Activated B cell treated with CpG ODN at 0.5 μM for 24 hours (primary cell): ENCODE data around the gene TLL2. TPM values are rescaled to one million over a fixed set of nuclear protein-coding genes. Genes with fewer than 3 reads are reported as not detected.

Source experiments
- ATAC-seq: fragments of 200-7000 bp; cut with Tn5 transposase; one replicate; pipeline ENCODE4 v1.10.0; 2021; ENCODE audit warnings: low read depth, mild to moderate bottlenecking, moderate library complexity
- CTCF ChIA-PET: fragments of 350-600 bp; sonication (Branson Sonifier 250); formaldehyde crosslinking; loops from one replicate; lab custom pipeline; 2021; ENCODE audit warnings: antibody characterized with exemption; lab: Charles Lee
- POLR2A ChIA-PET: fragments of 350-600 bp; sonication (Branson Sonifier 250); formaldehyde crosslinking; loops from one replicate; lab custom pipeline; 2021; ENCODE audit warnings: antibody characterized with exemption; lab: Charles Lee
- DNase-seq: peaks from one replicate; pipeline ENCODE4 v3.0.0; 2022
- H3K27ac Mint-ChIP-seq: one replicate; pipeline ENCODE4 v1.8.0; 2020; ENCODE audit warnings: mixed read lengths
- H3K27me3 Mint-ChIP-seq: one replicate; pipeline ENCODE4 v1.8.0; 2021; ENCODE audit warnings: mixed read lengths
- H3K36me3 Mint-ChIP-seq: one replicate; pipeline ENCODE4 v1.8.0; 2021; ENCODE audit warnings: low read depth, mixed read lengths
- H3K4me1 Mint-ChIP-seq: one replicate; pipeline ENCODE4 v1.8.0; 2021; ENCODE audit warnings: mixed read lengths
- H3K4me3 Mint-ChIP-seq: one replicate; pipeline ENCODE4 v1.8.0; 2020; ENCODE audit warnings: mild to moderate bottlenecking, mixed read lengths
- H3K9me3 Mint-ChIP-seq: one replicate; pipeline ENCODE4 v1.8.0; 2020; ENCODE audit warnings: mixed read lengths
- CTCF ChIP-seq: fragments of 200-600 bp; IDR thresholded peaks from one replicate; pipeline ENCODE4 v1.8.0; 2022; ENCODE audit warnings: antibody characterized with exemption, mild to moderate bottlenecking
- intact Hi-C: fragments of 100-400 bp; cut with micrococcal nuclease; formaldehyde crosslinking; loops from one replicate; pipeline ENCODE4 v1.15.1; 2024
- total RNA-seq: library from RNA; stranded (reverse); gene quantifications from 2 replicates; pipeline ENCODE4 v1.2.3, GENCODE V29; 2022

The TLL2 gene
- total RNA-seq, 1 donor from 2014 or later = 1.6 TPM

DNA sequence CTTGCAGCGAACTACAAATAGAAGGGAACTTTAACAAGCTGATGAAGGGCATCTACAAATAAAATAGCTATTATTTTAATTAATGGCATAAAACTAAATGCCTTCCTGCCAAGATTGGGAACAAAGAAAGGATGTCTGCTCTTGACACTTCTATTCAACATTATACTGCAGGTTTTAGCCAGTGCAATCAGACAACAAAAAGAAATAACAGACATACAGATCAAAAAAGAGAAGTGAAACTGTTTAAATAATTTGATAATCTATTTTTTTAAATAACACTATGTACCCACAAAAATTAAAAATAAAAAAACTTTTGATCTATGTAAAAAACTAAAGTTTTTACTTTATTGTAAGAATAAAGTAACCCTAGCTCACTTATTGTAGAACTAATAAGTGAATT is 22.4 kb upstream of the TLL2 start:
- ATAC-seq = no peak
- Mint-ChIP-seq H3K27me3 (no peaks in the 10 kb centered on the region), H3K36me3 (peaks cover 55% of the 10 kb centered on the region), H3K9me3 (no peaks in the 10 kb centered on the region), H3K4me1 (peaks cover 14% of the 10 kb centered on the region), H3K4me3 (no peak overlapping the region), H3K27ac (no peak overlapping the region)
- no peak for DNase-seq
- intact Hi-C loops = no loop called here
- ChIA-PET CTCF (no interaction called here), POLR2A (no interaction called here)
- no peak for TF ChIP-seq CTCF

- no peak overlapping the region for H3K4me3 Mint-ChIP-seq
- no peaks in the 10 kb centered on the region for H3K9me3 Mint-ChIP-seq
- H3K27me3 Mint-ChIP-seq = no peaks in the 10 kb centered on the region
- no peak for ATAC-seq
- POLR2A ChIA-PET = no interaction called here
- TF ChIP-seq CTCF = no peak
- no peak overlapping the region for H3K27ac Mint-ChIP-seq
- H3K4me1 Mint-ChIP-seq = peaks cover 14% of the 10 kb centered on the region
- DNase-seq = no peak
- peaks cover 55% of the 10 kb centered on the region for H3K36me3 Mint-ChIP-seq
- intact Hi-C loops = no loop called here
- CTCF ChIA-PET = interaction anchor here (0.7 kb wide), 1 partner anchor 137 kb away, joined by 3 read pairs; no protein-coding TSS in a partner anchor
Measured at GRCh38 chr10:96532523-96532922, 18.8 kb upstream of the TLL2 start.

DNA sequence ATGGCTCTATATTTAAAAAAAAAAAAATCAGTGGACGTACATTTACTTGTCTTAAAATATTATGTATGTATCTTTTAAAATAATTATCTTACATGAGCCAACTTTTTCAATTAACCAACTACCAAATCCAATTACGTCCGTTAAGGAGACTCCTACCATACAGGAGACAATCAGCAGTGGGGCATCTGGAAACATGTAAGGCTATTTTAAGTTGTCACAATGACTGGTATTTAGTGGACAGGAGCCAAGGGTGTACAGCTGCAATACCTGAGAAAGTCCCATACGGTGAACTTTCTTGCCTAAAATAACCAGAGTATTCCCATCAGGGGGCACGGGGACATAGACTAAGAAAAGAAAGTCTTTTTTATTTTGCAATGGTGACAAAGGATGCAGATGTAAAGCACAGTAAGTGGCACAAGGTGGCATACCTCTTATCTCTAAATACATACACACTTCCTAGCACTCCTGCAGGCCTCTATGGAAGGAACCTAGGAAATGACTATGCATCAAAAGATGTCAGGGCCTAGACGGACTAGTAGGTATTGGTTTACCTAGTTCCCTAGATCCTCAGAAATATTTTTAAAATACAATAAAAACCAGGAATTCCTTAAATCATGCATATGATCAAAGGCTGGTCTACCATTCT is 16.0 kb upstream of the TLL2 start:
- DNase-seq = no peak
- H3K9me3 Mint-ChIP-seq = no peaks in the 10 kb centered on the region
- H3K27ac Mint-ChIP-seq = no peak overlapping the region
- H3K36me3 Mint-ChIP-seq = peaks cover 77% of the 10 kb centered on the region
- H3K27me3 Mint-ChIP-seq = no peaks in the 10 kb centered on the region
- no peak for TF ChIP-seq CTCF
- ChIA-PET POLR2A (no interaction called here), CTCF (no interaction called here)
- H3K4me1 Mint-ChIP-seq = no peaks in the 10 kb centered on the region
- intact Hi-C loops = no loop called here
- ATAC-seq = no peak
- no peak overlapping the region for H3K4me3 Mint-ChIP-seq

GRCh38 chr10:96524741-96525140 is 11.0 kb upstream of the TLL2 start:
- Mint-ChIP-seq H3K4me3 (no peak overlapping the region), H3K9me3 (no peaks in the 10 kb centered on the region), H3K4me1 (no peaks in the 10 kb centered on the region), H3K27ac (no peak overlapping the region), H3K36me3 (peaks cover 79% of the 10 kb centered on the region), H3K27me3 (no peaks in the 10 kb centered on the region)
- ChIA-PET POLR2A (no interaction called here), CTCF (no interaction called here)
- ATAC-seq = no peak
- no peak for TF ChIP-seq CTCF
- intact Hi-C loops = loop anchor here (5.0 kb wide), 1 partner anchor 43 kb away; no protein-coding TSS in a partner anchor
- DNase-seq = no peak

- H3K27ac Mint-ChIP-seq = no peak overlapping the region
- TF ChIP-seq CTCF = no peak
- DNase-seq = no peak
- H3K9me3 Mint-ChIP-seq = no peaks in the 10 kb centered on the region
- CTCF ChIA-PET = no interaction called here
- no peak overlapping the region for H3K4me3 Mint-ChIP-seq
- peaks cover 21% of the 10 kb centered on the region for H3K4me1 Mint-ChIP-seq
- POLR2A ChIA-PET = no interaction called here
- peaks cover 27% of the 10 kb centered on the region for H3K36me3 Mint-ChIP-seq
- intact Hi-C loops = no loop called here
- no peak for ATAC-seq
- H3K27me3 Mint-ChIP-seq = peaks cover 11% of the 10 kb centered on the region
Measured at GRCh38 chr10:96517284-96517683, 3.6 kb upstream of the TLL2 start.
